ENCODE results near the gene KRT6B.

GRCh38 chr12:52498946-52499345 lies 47.0 kb upstream of the KRT6B start:
- TF ChIP-seq EZH2 (IDR thresholded peaks at IDR 0.05; ENCODE audit: borderline replicate concordance, low read length): no peak
- no peak for TF ChIP-seq CTCF (conservative IDR thresholded peaks at IDR 0.05 in 1 of 2, IDR thresholded peaks at IDR 0.05 in 1 of 2; ENCODE audit: extremely low read depth in 1 of 2, insufficient read depth in 1 of 2, low read depth in 1 of 2, low read length in 2 of 2)

Measured in mammary epithelial cell (primary cell).